NCI-H1092 treated with DMSO at 0.1 percent for 48 hours (cell line): Measurements from ENCODE around the gene OR13G1.
"Not testable (repeated sequence)": the region's sequence is repeated elsewhere in the genome, so short reads cannot be mapped to it uniquely, and the experiment has no call there.

Source experiments
- DNase-seq: peaks from one replicate; lab custom pipeline; 2025; lab: John Stamatoyannopoulos, UW

Gene OR13G1

GRCh38 chr1:247679639-247680038, at the start of gene OR13G1:
OR13G1 (minus strand) TSS chr1:247679739; CDS start chr1:247673041, 6,698 bp downstream.
- no peak for DNase-seq

GRCh38 chr1:247721222-247721621, 41.7 kb upstream of the OR13G1 start:
- DNase-seq, result no peak

GRCh38 chr1:247716546-247716945, 37.0 kb upstream of the OR13G1 start, which contains the start of gene OR6F1:
OR6F1 (minus strand) TSS chr1:247716646; CDS start chr1:247712755, 3,891 bp downstream.
- DNase-seq, result no peak

GRCh38 chr1:247713753-247714152, 34.2 kb upstream of the OR13G1 start:
- DNase-seq, result no peak

- DNase-seq, result not testable (repeated sequence)
Measured at GRCh38 chr1:247710681-247711080, 31.1 kb upstream of the OR13G1 start.

GRCh38 chr1:247701338-247701737, 21.8 kb upstream of the OR13G1 start:
- DNase-seq, result no peak

- DNase-seq, result peak; percentile 26
Measured at GRCh38 chr1:247681288-247681897, 1.9 kb upstream of the OR13G1 start.

- no peak for DNase-seq
Measured at GRCh38 chr1:247680171-247680570, 632 bp upstream of the OR13G1 start.

GRCh38 chr1:247669225-247669624, 10.3 kb downstream of the OR13G1 start:
- DNase-seq, result no peak

GRCh38 chr1:247656221-247656875, 23.2 kb downstream of the OR13G1 start:
- no peak for DNase-seq

GRCh38 chr1:247653040-247653439, 26.5 kb downstream of the OR13G1 start:
- DNase-seq, result no peak

- DNase-seq, result no peak
Measured at GRCh38 chr1:247647864-247648263, 31.7 kb downstream of the OR13G1 start.

- DNase-seq, result no peak
Measured at GRCh38 chr1:247646867-247647266, 32.7 kb downstream of the OR13G1 start.

- no peak for DNase-seq
Measured at GRCh38 chr1:247642742-247643141, 36.8 kb downstream of the OR13G1 start.

GRCh38 chr1:247639381-247639981, 40.1 kb downstream of the OR13G1 start:
- no peak for DNase-seq

- DNase-seq, result no peak
Measured at GRCh38 chr1:247638781-247639180, 40.8 kb downstream of the OR13G1 start.

- no peak for DNase-seq
Measured at GRCh38 chr1:247638011-247638410, 41.5 kb downstream of the OR13G1 start.

- no peak for DNase-seq
Measured at GRCh38 chr1:247627951-247628350, 51.6 kb downstream of the OR13G1 start.
